H1 (cell line): Measurements from ENCODE around the gene PDGFB. TPM values are rescaled to one million over a fixed set of nuclear protein-coding genes. Genes with fewer than 3 reads are reported as not detected.

Experiments
- SIX5 ChIP-seq: IDR thresholded peaks from 2 replicates; pipeline ENCODE4 v1.6.1; 2011; ENCODE audit warnings: mild to moderate bottlenecking, low read depth, low read length
- SP4 ChIP-seq: IDR thresholded peaks from 2 replicates; pipeline ENCODE4 v1.6.1; 2012; ENCODE audit warnings: low read length, inconsistent platforms
- polyA plus RNA-seq, 7 experiments: library from polyadenylated mRNA; depleted of rRNA in 3 of 7; stranded (reverse) in 5 of 7; unstranded in 2 of 7; fragments of >200 nt in 5 of 7; fragments of 200-250 nt in 2 of 7; gene quantifications; 1 replicate in 5 of 7; 2 replicates in 1 of 7; 4 replicates in 1 of 7; pipeline versions ENCODE4 v1.2.1 to v1.2.3, GENCODE V29; 2011 to 2013; ENCODE audit warnings: missing spikeins in 2 of 7, mixed read lengths in 2 of 7
- total RNA-seq: library from RNA; stranded (reverse); fragmentation: NEBNext Ultra II Directional; extraction: Animal tissue kit (Norgen Biotek cat#: 25700); gene quantifications from 2 replicates; pipeline ENCODE4 v1.2.1, GENCODE V29; 2021

PDGFB gene
- total and polyA plus RNA-seq, 2 of the 8 experiments (the other 6 are each of a cell fraction or from before 2014, with no cell fraction given), result 3.9 to 8.5 TPM

DNA sequence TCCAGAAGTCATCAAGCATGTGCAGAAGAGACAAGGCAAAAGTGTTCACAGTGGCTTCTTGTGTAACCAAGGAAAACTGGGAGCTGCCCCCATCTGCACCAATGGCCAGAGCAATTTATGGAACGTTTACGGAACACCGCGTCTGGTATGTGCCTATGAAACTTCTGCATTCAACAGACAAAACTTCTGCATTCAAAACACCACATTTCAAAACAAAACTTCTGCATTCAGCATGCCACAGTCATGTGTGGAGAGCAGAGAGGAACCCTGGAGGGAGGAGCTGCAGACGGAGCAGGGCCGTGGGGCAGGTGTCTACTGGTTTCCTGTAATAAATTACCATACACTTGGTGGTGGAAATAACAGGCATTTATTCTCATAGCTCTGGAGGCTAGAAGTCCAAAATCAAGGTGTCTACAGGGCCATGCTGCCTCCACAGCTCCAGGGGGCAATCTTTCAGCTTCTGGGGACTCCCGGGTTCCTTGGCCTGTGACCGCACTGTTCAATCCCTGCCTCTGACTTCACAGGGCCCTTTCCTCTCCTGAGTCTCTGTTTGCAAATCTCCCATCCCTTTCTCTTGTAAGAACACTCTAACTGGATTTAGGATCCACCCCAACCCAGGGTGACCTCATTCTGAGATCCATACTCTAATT is 42.4 kb upstream of the PDGFB start (continued):
- no peak for TF ChIP-seq SIX5
- no peak for TF ChIP-seq SP4
